K562 treated with DMSO at 1 percent for 48 hours (cell line): ENCODE results near the gene KLHL22. TPM values are rescaled to one million over a fixed set of nuclear protein-coding genes. Genes with fewer than 3 reads are reported as not detected.

Experiments used
- total RNA-seq: library from RNA; unstranded; fragments of 300-600 nt; gene quantifications from 2 replicates; pipeline ENCODE4 v1.2.3, GENCODE V29; 2022; ENCODE audit warnings: low replicate concordance; ENCODE audit errors: extremely low read depth

The KLHL22 gene, protein sequence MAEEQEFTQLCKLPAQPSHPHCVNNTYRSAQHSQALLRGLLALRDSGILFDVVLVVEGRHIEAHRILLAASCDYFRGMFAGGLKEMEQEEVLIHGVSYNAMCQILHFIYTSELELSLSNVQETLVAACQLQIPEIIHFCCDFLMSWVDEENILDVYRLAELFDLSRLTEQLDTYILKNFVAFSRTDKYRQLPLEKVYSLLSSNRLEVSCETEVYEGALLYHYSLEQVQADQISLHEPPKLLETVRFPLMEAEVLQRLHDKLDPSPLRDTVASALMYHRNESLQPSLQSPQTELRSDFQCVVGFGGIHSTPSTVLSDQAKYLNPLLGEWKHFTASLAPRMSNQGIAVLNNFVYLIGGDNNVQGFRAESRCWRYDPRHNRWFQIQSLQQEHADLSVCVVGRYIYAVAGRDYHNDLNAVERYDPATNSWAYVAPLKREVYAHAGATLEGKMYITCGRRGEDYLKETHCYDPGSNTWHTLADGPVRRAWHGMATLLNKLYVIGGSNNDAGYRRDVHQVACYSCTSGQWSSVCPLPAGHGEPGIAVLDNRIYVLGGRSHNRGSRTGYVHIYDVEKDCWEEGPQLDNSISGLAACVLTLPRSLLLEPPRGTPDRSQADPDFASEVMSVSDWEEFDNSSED
- not detected in 2 replicates for total RNA-seq

DNA sequence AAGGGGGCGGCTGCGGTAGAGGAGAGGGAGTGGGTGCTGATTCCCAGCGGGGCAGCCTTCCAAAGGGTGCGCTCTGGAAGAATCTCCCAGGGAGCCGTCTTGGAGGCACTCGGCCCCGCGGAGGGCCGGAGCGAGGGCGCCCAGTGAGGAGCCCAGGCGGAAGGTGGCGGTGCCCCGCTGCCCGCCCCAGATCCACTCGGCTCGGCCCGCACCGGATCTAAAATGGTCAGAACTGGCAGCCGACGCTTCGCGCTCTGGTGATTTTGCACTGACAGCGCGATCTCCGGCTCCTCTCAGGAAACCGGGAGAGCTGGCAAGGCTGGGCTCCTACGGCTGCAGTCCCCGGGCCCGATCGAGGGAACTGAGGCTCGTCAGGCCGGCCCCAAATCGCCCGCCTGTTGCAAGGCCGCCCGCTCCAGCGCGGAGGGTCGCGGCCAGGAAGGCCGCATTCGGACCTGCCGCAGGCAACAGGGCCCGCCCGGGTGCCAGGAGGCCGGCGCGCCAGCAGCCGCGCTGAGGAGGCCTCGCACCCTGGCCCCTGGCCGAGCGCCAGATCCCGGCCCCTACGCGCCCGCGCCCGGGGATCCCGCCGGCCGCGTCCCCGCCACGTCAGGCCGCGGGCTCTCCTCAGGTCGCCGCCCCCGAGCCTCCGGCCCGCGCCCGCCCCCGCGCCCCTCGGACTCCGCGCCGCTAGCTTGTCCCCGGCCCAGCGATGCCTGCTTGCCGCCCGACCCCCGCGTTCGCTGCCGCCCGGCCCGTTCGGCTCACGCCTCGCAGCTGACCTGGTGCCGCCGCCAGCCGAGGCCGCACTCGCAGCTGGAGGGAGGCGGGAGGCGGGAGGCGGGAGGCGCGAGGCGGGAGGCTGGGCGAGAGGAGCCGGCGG is at the start of gene KLHL22:
Gene KLHL22 (minus strand): TSS at position 818 of the 883 bp plus-strand sequence. CDS start 6,584 bp downstream, outside the sequence.

DNA sequence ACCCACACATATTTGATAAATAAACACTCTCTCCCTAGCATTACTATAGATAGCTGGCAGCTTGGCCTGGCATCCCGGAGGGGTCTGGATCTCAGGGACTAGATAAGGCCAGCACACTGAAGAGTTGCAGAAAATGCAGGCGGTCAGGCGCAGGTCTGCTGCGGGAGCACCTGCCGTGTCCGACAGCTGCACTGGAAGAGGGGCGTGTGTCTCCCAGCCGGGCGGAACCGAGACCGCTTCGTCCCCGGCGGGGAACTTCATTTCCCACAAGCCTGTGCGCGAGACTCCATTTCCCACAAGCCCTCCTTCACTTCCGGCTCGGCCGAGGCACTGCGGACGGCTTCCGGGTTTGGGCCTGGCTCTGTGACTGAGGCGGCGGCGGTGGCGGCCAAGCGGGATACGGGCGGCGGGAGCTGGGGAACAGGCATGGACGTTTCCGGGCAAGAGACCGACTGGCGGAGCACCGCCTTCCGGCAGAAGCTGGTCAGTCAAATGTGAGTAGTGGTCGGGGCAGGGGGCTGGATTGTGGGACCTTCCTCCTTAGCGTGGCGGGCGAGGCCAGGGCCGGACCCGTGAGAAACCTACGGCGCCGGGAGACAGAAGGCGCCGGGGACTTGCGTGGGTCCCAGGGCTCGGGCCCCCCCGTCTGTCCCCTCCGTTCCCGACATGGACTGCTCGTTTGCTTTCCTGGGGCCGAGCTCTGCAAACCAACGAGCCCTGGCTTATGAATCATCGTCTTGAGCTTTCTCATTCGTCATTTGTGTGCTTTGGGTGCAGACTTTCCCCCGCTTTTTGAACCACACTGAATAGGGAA is 11.9 kb upstream of the KLHL22 start, which contains the start of gene MED15:
Gene MED15 (plus strand): TSS at position 358 of the 814 bp plus-strand sequence. CDS start 69 bp downstream, at position 427.

DNA sequence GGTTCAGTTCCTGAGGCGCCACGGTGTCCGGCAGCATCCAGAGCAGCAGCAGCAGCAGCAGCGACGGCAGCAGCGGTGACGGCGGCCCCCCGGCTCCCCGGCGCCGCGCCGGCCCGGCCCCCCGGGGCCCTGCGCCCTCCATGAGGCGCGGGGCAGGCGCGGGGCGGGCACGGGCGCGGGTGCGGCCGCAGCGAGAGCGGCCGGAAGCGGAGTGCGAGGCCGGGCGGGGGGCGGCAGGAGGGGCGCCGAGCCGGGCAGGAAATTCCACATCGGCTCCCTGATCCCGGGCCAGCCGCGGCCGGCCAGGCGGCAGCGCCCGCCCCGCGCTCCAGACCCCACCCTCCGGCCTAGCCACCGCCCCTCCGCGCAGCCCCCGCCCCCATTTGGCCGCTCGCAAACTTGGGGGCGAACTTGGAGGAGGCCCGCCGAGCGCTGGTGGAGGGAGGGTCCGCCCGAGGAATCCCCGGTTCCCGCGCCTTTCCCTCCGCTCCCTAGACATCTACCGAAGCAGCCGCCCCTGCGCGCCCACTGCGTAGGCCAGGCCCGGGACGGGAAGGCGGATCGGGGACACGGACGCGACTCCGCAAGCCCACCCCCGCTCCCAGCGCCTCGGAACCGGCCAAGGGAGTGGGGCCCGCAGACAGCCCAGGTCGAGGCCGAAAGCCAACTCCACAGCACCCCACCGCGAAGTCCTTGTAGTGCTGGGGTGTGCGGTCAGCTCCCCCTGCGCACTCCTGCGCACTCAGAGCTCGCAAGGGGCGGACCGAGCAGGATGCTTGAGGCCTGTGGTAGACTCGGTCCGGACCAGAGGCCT is 57.8 kb downstream of the KLHL22 start, which contains the start of gene SCARF2:
Gene SCARF2 (minus strand): TSS at position 213 of the 814 bp plus-strand sequence. CDS start 71 bp downstream, at position 142.

DNA sequence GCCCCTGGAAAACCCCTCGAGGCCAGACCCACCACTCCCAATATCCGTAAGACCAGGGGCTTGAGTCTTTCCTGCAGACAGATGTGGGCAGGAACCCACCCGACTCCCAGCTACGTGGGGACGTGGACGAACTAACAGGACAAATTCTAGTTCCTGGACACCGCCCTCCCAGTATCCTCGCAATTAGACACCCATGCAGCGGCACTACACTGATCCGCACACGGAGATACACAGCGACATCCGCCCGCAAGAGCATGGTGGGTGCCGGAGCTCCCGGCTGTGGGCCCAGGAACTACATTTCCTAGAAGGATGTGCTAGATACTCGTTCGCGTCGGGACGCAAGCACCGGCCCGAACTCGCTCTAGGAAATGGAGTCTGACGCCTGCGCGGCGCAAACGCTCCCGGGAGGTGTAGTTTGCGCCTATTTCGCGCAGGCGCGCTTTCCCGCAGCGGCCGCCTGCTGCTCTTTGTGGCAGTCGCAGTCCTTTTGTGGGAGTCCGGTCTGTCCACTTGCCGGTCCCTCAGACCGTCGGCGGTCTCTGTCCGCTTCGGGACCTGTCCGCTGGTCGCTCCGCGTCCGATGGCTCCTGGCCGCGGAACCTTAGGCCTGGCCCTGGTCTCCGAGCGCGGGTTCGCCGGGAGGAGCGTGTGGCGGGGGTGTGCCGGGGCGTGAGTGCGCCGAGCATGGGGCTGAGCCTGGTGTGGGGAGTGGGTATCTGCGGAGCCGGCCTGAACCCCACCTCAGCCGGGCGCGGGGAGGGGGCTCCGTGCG is 101.7 kb downstream of the KLHL22 start, which contains the start of gene ZNF74:
Gene ZNF74 (plus strand): TSS at position 447 of the 772 bp plus-strand sequence. CDS start 478 bp downstream, outside the sequence.

Other genes starting within 250 kb of the KLHL22 start
- gene RTN4R, start 227.5 kb downstream of the KLHL22 start, total RNA-seq: not detected in 2 replicates
- gene DGCR6L, start 175.7 kb downstream of the KLHL22 start, total RNA-seq: not detected in 2 replicates
- not detected in 2 replicates for gene ZNF74, start 101.6 kb downstream of the KLHL22 start, total RNA-seq
- not detected in 2 replicates for gene SCARF2, start 58.0 kb downstream of the KLHL22 start, total RNA-seq
- gene MED15, start 11.8 kb upstream of the KLHL22 start, total RNA-seq: 302 and 380 TPM in 2 replicates